Transverse colon (tissue), 3 donors: ENCODE data around the gene SLC16A12.

ENCODE experiments used
- POLR2A ChIP-seq: fragments of 450-650 bp; IDR thresholded peaks from one replicate; pipeline ENCODE4 v1.6.1; 2016; ENCODE audit warnings: antibody characterized with exemption, mild to moderate bottlenecking, moderate library complexity
- TF ChIP-seq, protein P1 (sequence below), 5 experiments: fragments of 200-600 bp in 3 of 5; fragments of 450-650 bp in 2 of 5; sonication (generic) in 3 of 5; IDR thresholded peaks; 1 replicate in 2 of 5; 2 replicates in 3 of 5; pipeline ENCODE4 v1.5.1; 2016 to 2017; ENCODE audit warnings: antibody characterized with exemption in 5 of 5, inconsistent platforms in 3 of 5, mild to moderate bottlenecking in 2 of 5, moderate library complexity in 1 of 5

GRCh38 chr10:89479771-89480446, 55.5 kb downstream of the SLC16A12 start:
- TF ChIP-seq, protein P1, sequence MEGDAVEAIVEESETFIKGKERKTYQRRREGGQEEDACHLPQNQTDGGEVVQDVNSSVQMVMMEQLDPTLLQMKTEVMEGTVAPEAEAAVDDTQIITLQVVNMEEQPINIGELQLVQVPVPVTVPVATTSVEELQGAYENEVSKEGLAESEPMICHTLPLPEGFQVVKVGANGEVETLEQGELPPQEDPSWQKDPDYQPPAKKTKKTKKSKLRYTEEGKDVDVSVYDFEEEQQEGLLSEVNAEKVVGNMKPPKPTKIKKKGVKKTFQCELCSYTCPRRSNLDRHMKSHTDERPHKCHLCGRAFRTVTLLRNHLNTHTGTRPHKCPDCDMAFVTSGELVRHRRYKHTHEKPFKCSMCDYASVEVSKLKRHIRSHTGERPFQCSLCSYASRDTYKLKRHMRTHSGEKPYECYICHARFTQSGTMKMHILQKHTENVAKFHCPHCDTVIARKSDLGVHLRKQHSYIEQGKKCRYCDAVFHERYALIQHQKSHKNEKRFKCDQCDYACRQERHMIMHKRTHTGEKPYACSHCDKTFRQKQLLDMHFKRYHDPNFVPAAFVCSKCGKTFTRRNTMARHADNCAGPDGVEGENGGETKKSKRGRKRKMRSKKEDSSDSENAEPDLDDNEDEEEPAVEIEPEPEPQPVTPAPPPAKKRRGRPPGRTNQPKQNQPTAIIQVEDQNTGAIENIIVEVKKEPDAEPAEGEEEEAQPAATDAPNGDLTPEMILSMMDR (IDR thresholded peaks at IDR 0.05): no peak
- TF ChIP-seq POLR2A: no peak
